ENCODE data around the gene HS2ST1. TPM values are rescaled to one million over a fixed set of nuclear protein-coding genes. Genes with fewer than 3 reads are reported as not detected.
A peak's percentile ranks its signal among the peaks of the same experiment; 100 is the strongest.

HS2ST1 gene
- total RNA-seq, 2 donors from 2014 or later: 21.3 to 23.5 TPM

- intact Hi-C loops (cut with DNase I): no loop called here
- no peaks in the 10 kb centered on the region for H3K27me3 ChIP-seq
- H3K27ac ChIP-seq: no peak overlapping the region
- no peaks in the 10 kb centered on the region for H3K4me1 ChIP-seq
- no peak for TF ChIP-seq CTCF (IDR thresholded peaks at IDR 0.05)
- no peak overlapping the region for H3K4me3 ChIP-seq
- no peaks in the 10 kb centered on the region for H3K36me3 ChIP-seq
- no peaks in the 10 kb centered on the region for H3K9me3 ChIP-seq
- no peak for DNase-seq
- no peak overlapping the region for H3K9ac ChIP-seq (ENCODE audit: low read depth in 2 of 2, low read length in 2 of 2)
These were observed 213.1 kb downstream of the HS2ST1 start for GRCh38 chr1:87127581-87127980.

- intact Hi-C loops (cut with DNase I): no loop called here
- Histone ChIP-seq H3K9me3 (no peaks in the 10 kb centered on the region), H3K27me3 (no peaks in the 10 kb centered on the region), H3K27ac (no peak overlapping the region), H3K4me1 (no peaks in the 10 kb centered on the region), H3K36me3 (no peaks in the 10 kb centered on the region), H3K4me3 (no peak overlapping the region), H3K9ac (ENCODE audit: low read depth in 2 of 2, low read length in 2 of 2) (no peak overlapping the region)
- no peak for TF ChIP-seq CTCF (IDR thresholded peaks at IDR 0.05)
- DNase-seq: no peak
These were observed 214.6 kb downstream of the HS2ST1 start for GRCh38 chr1:87129038-87129437.

- intact Hi-C loops (cut with DNase I): loop anchor here (10.0 kb wide), 2 partner anchors 155 to 825 kb away; no protein-coding TSS in a partner anchor
- no peak for TF ChIP-seq CTCF (IDR thresholded peaks at IDR 0.05)
- H3K4me3 ChIP-seq: no peak overlapping the region
- no peak for DNase-seq
- no peaks in the 10 kb centered on the region for H3K9me3 ChIP-seq
- H3K4me1 ChIP-seq: no peaks in the 10 kb centered on the region
- no peak overlapping the region for H3K27ac ChIP-seq
- H3K36me3 ChIP-seq: no peaks in the 10 kb centered on the region
- no peak overlapping the region for H3K9ac ChIP-seq (ENCODE audit: low read depth in 2 of 2, low read length in 2 of 2)
- H3K27me3 ChIP-seq: no peaks in the 10 kb centered on the region
These were observed 215.2 kb downstream of the HS2ST1 start for GRCh38 chr1:87129606-87130005.

DNA sequence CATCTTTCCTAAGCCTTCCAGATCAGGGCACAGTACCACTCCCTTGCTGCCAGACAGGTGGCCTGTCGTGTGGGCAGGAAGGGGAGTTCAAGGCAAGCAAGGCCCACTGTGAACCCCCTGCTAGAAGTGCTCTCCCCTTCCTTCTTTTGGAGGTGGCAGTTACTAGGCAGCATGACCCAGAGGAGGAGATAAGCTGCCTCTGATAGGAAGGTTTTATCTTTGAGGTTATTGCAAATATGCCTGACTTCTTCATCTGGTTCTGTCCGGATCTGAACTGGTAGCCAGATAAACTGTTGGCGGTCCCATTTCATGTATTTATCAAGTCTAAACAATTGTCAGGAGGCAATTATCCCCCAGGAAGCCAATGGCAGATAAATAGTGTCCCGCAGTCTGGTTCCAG, 216.0 kb downstream of the HS2ST1 start:
- Histone ChIP-seq H3K9ac (ENCODE audit: low read depth in 2 of 2, low read length in 2 of 2) (no peak overlapping the region), H3K4me3 (no peak overlapping the region), H3K27ac (no peak overlapping the region), H3K36me3 (no peaks in the 10 kb centered on the region), H3K4me1 (no peaks in the 10 kb centered on the region), H3K9me3 (no peaks in the 10 kb centered on the region), H3K27me3 (no peaks in the 10 kb centered on the region)
- intact Hi-C loops (cut with DNase I): loop anchor here (10.0 kb wide), 2 partner anchors 154 to 824 kb away; no protein-coding TSS in a partner anchor
- DNase-seq: no peak
- TF ChIP-seq CTCF (IDR thresholded peaks at IDR 0.05): no peak

DNA sequence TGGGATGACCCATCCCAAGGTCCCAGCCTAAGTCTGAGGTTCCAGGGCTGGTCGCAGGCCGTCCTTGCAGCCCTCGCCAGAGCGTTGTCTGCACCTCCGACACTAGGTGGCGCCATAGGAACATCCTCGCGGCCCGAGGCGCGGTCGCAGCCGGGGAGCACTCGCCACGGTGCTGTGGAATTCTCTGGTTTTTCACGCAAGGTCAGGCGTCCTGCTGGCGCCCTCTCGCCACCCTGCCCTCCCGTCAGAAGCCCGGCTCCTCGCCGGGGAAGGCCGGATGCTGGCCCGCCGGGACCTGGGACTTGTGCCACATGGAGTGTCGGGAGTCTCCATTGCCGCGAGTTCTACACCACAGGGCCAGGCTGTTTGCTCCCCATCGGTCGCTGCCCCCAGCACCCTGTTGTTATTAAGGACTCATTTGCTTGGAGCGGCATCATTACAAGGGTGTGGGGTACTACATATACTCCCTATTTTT, 217.4 kb downstream of the HS2ST1 start:
- H3K4me1 ChIP-seq: no peaks in the 10 kb centered on the region
- no peaks in the 10 kb centered on the region for H3K36me3 ChIP-seq
- peak overlapping the region in 1 of 2 donors; percentile 68 for H3K9ac ChIP-seq (ENCODE audit: low read depth in 2 of 2, low read length in 2 of 2)
- intact Hi-C loops (cut with DNase I): loop anchor here (10.0 kb wide), 2 partner anchors 153 to 823 kb away; no protein-coding TSS in a partner anchor
- H3K27ac ChIP-seq: no peak overlapping the region
- no peaks in the 10 kb centered on the region for H3K27me3 ChIP-seq
- peak; percentile 85 for TF ChIP-seq CTCF (IDR thresholded peaks at IDR 0.05)
- H3K9me3 ChIP-seq: no peaks in the 10 kb centered on the region
- DNase-seq: peak; percentile 80
- H3K4me3 ChIP-seq: peak overlapping the region; percentile 22
